K562 (cell line): ENCODE data around the gene GARIN5B. TPM values are rescaled to one million over a fixed set of nuclear protein-coding genes. Genes with fewer than 3 reads are reported as not detected.

Experiments
- ARID1B ChIP-seq: fragments of 450-650 bp; IDR thresholded peaks from 2 replicates; pipeline ENCODE4 v1.6.1; 2016; ENCODE audit warnings: antibody characterized with exemption, mild to moderate bottlenecking, inconsistent platforms
- BRCA1 ChIP-seq, 2 experiments: fragments of 450-650 bp in 1 of 2; sonication (generic) in 1 of 2; formaldehyde crosslinking in 1 of 2; IDR thresholded peaks; 2 replicates each; pipeline versions ENCODE4 v1.5.0 to v1.6.1; 2017 to 2020; ENCODE audit warnings: mild to moderate bottlenecking in 1 of 2, missing genetic modification reagents in 1 of 2
- CCAR2 ChIP-seq: fragments of 200-400 bp; formaldehyde crosslinking; IDR thresholded peaks from 2 replicates; pipeline ENCODE4 v1.6.1; 2017; ENCODE audit warnings: mild to moderate bottlenecking, low read depth, low read length
- HDAC6 ChIP-seq: IDR thresholded peaks from 2 replicates; pipeline ENCODE4 v1.6.1; 2012; ENCODE audit warnings: low read depth, mild to moderate bottlenecking, control low read depth, inconsistent platforms, low read length, moderate library complexity
- NR2C1 ChIP-seq, 2 experiments: fragments of 450-650 bp; IDR thresholded peaks; 2 replicates each; pipeline ENCODE4 v1.6.1; 2017; ENCODE audit warnings: mild to moderate bottlenecking in 2 of 2, antibody characterized with exemption in 1 of 2, inconsistent platforms in 1 of 2, missing compliant biosample characterization in 1 of 2, missing genetic modification characterization in 1 of 2
- POLR2AphosphoS5 ChIP-seq: IDR thresholded peaks from 2 replicates; pipeline ENCODE4 v1.6.1; 2011; ENCODE audit warnings: mild to moderate bottlenecking, low read depth, low read length, moderate library complexity; ENCODE audit not compliant: control insufficient read depth, insufficient read depth
- RBFOX2 ChIP-seq: fragments of 200-400 bp; formaldehyde crosslinking; IDR thresholded peaks from 2 replicates; pipeline ENCODE4 v1.6.1; 2017; ENCODE audit warnings: low read depth, mild to moderate bottlenecking, low read length, moderate library complexity
- RBM22 ChIP-seq: fragments of 200-400 bp; formaldehyde crosslinking; IDR thresholded peaks from 2 replicates; pipeline ENCODE4 v1.6.1; 2018; ENCODE audit warnings: low read length, low read depth; ENCODE audit not compliant: poor library complexity, severe bottlenecking
- RHOXF2B ChIP-seq: fragments of 250-450 bp; sonication (Bioruptor Pico); conservative IDR thresholded peaks from 2 replicates; pipeline ENCODE4 v1.5.1; 2021
- SNIP1 ChIP-seq: fragments of 450-650 bp; IDR thresholded peaks from 2 replicates; pipeline ENCODE4 v1.7.1; 2017; ENCODE audit warnings: low read depth, mild to moderate bottlenecking
- SP1 ChIP-seq: sonication (generic); formaldehyde crosslinking; IDR thresholded peaks from 2 replicates; pipeline ENCODE4 v1.8.1; 2022; ENCODE audit warnings: mild to moderate bottlenecking, missing genetic modification reagents
- SRSF7 ChIP-seq: fragments of 200-400 bp; formaldehyde crosslinking; optimal IDR thresholded peaks from 2 replicates; pipeline ENCODE3; 2017; ENCODE audit warnings: mild to moderate bottlenecking, low read depth, low read length
- ZNF282 ChIP-seq: sonication (generic); formaldehyde crosslinking; IDR thresholded peaks from 2 replicates; pipeline ENCODE4 v1.8.1; 2023; ENCODE audit warnings: missing genetic modification reagents
- ZNF668 ChIP-seq: fragments of 250-450 bp; sonication (Bioruptor Pico); IDR thresholded peaks from 2 replicates; pipeline ENCODE4 v1.8.0; 2022; ENCODE audit warnings: mild to moderate bottlenecking, inconsistent platforms
- polyA plus RNA-seq, 8 experiments: library from polyadenylated mRNA; depleted of rRNA in 4 of 8; stranded (reverse) in 5 of 8; unstranded in 3 of 8; fragments of >200 nt; fragmentation: Nextera tagmentation in 2 of 8; fragmentation: Illumina TruSeq in 1 of 8; extraction: Ambion mirVana in 2 of 8; extraction: Trizol in 1 of 8; gene quantifications; 2 replicates each; pipeline versions ENCODE4 v1.2.1 to v1.2.3, GENCODE V29; 2011 to 2014; ENCODE audit warnings: inconsistent platforms in 1 of 8, missing spikeins in 1 of 8
- total RNA-seq, 7 experiments: library from RNA; depleted of rRNA in 6 of 7; stranded (reverse); fragments of >200 nt in 6 of 7; fragmentation: Illumina TruSeq in 2 of 7; extraction: Trizol in 2 of 7; gene quantifications; 2 replicates each; pipeline versions ENCODE4 v1.2.1 to v1.2.3, GENCODE V29; 2011 to 2021; ENCODE audit warnings: low replicate concordance in 1 of 7
- TF ChIP-seq, protein P1 (sequence below), 2 experiments: fragments of 450-650 bp in 1 of 2; sonication (generic) in 1 of 2; formaldehyde crosslinking in 1 of 2; IDR thresholded peaks; 2 replicates each; pipeline versions ENCODE4 v1.7.1 to v1.9.0; 2016 to 2022; ENCODE audit warnings: inconsistent platforms in 1 of 2, mild to moderate bottlenecking in 1 of 2, missing genetic modification reagents in 1 of 2
- TF ChIP-seq, protein P2 (sequence below): sonication (generic); formaldehyde crosslinking; IDR thresholded peaks from 2 replicates; pipeline ENCODE4 v1.4.0; 2020; ENCODE audit warnings: mild to moderate bottlenecking, missing genetic modification reagents

The GARIN5B gene
- total and polyA plus RNA-seq, 9 of the 15 experiments (the other 6 are each of a cell fraction or from before 2014, with no cell fraction given): not detected

DNA sequence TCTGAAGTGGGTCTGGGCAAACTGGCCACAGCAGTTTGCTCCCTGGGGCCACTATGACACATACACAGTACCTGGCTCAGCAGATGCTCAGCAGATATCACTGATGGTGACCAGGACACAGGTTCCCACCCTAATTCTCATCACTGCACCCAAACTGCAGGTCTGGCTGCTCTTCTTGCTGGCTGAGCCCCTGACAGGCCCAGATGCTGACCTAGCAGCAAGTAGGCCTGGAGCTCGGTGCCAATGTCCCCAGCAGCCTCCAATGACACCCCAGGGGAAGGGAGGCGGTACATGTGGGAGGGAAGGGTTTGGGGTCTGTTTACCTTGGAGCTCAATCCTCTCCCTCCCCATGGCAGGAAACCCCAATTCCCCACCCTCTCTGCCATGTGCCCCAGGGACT, 39.4 kb upstream of the GARIN5B start (continued):
- TF ChIP-seq, protein P1, sequence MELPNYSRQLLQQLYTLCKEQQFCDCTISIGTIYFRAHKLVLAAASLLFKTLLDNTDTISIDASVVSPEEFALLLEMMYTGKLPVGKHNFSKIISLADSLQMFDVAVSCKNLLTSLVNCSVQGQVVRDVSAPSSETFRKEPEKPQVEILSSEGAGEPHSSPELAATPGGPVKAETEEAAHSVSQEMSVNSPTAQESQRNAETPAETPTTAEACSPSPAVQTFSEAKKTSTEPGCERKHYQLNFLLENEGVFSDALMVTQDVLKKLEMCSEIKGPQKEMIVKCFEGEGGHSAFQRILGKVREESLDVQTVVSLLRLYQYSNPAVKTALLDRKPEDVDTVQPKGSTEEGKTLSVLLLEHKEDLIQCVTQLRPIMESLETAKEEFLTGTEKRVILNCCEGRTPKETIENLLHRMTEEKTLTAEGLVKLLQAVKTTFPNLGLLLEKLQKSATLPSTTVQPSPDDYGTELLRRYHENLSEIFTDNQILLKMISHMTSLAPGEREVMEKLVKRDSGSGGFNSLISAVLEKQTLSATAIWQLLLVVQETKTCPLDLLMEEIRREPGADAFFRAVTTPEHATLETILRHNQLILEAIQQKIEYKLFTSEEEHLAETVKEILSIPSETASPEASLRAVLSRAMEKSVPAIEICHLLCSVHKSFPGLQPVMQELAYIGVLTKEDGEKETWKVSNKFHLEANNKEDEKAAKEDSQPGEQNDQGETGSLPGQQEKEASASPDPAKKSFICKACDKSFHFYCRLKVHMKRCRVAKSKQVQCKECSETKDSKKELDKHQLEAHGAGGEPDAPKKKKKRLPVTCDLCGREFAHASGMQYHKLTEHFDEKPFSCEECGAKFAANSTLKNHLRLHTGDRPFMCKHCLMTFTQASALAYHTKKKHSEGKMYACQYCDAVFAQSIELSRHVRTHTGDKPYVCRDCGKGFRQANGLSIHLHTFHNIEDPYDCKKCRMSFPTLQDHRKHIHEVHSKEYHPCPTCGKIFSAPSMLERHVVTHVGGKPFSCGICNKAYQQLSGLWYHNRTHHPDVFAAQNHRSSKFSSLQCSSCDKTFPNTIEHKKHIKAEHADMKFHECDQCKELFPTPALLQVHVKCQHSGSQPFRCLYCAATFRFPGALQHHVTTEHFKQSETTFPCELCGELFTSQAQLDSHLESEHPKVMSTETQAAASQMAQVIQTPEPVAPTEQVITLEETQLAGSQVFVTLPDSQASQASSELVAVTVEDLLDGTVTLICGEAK (IDR thresholded peaks at IDR 0.05): no peak
- TF ChIP-seq, protein P1 (CRISPR knock-in tag; IDR thresholded peaks at IDR 0.05): no peak
- TF ChIP-seq SRSF7 (no peak), SP1 (CRISPR knock-in tag) (no peak), BRCA1 (IDR thresholded peaks at IDR 0.05) (no peak), BRCA1 (CRISPR knock-in tag; IDR thresholded peaks at IDR 0.05) (no peak), ZNF282 (no peak), HDAC6 (no peak), RBFOX2 (peak; percentile 65), RHOXF2B (no peak), POLR2AphosphoS5 (peak; percentile 1; the same call in 1 of the 2 replicates), ARID1B (no peak), SNIP1 (no peak), RBM22 (peak; percentile 61), CCAR2 (no peak), NR2C1 (IDR thresholded peaks at IDR 0.05) (no peak), NR2C1 (tag; IDR thresholded peaks at IDR 0.05) (no peak), ZNF668 (CRISPR knock-in tag) (no peak)
- TF ChIP-seq, protein P2, sequence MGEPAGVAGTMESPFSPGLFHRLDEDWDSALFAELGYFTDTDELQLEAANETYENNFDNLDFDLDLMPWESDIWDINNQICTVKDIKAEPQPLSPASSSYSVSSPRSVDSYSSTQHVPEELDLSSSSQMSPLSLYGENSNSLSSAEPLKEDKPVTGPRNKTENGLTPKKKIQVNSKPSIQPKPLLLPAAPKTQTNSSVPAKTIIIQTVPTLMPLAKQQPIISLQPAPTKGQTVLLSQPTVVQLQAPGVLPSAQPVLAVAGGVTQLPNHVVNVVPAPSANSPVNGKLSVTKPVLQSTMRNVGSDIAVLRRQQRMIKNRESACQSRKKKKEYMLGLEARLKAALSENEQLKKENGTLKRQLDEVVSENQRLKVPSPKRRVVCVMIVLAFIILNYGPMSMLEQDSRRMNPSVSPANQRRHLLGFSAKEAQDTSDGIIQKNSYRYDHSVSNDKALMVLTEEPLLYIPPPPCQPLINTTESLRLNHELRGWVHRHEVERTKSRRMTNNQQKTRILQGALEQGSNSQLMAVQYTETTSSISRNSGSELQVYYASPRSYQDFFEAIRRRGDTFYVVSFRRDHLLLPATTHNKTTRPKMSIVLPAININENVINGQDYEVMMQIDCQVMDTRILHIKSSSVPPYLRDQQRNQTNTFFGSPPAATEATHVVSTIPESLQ (CRISPR knock-in tag): no peak
- TF ChIP-seq, all 486 proteins: peak for 4
